Hematopoietic multipotent progenitor cell treated with erythropoietin and hydrocortisone succinate and interleukin-3 and kit ligand, for 6 days (in vitro differentiated cells): Measurements from ENCODE around the gene RNF187.

Experiments used
- DNase-seq: peaks from one replicate; pipeline ENCODE4 v3.0.0-alpha.2; 2015

The RNF187 gene

DNA sequence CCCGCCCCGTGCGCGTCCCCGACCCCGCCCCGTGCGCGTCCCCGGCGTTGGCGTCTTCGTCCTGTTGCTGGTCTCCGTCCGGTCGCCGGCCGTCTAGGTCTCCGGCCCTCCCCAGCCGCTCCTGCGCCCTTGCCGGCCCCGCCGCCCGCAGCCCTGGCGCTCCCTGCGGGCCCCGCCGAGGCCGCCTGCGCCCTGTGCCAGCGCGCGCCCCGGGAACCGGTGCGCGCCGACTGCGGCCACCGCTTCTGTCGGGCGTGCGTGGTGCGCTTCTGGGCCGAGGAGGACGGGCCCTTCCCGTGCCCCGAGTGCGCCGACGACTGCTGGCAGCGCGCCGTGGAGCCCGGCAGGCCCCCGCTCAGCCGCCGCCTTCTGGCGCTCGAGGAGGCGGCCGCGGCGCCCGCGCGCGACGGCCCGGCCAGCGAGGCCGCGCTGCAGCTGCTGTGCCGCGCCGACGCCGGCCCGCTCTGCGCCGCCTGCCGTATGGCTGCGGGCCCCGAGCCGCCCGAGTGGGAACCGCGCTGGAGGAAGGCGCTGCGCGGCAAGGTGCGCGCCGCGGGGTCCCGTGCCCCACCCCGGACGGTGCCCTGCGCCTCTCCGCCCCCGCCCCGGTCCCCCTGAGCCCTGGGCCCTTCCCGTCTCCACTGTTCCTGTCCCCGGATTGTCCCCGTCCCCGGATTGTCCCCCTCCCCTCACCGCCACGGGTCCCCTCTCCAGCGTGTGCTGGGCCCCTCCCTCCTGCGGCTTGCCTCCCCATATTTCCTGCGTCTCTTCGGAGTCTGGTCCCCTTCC is at the start of gene RNF187:
Gene RNF187, plus strand, starts transcription at position 47 of the 789 bp plus-strand sequence.
- peak; percentile 42 for DNase-seq

DNA sequence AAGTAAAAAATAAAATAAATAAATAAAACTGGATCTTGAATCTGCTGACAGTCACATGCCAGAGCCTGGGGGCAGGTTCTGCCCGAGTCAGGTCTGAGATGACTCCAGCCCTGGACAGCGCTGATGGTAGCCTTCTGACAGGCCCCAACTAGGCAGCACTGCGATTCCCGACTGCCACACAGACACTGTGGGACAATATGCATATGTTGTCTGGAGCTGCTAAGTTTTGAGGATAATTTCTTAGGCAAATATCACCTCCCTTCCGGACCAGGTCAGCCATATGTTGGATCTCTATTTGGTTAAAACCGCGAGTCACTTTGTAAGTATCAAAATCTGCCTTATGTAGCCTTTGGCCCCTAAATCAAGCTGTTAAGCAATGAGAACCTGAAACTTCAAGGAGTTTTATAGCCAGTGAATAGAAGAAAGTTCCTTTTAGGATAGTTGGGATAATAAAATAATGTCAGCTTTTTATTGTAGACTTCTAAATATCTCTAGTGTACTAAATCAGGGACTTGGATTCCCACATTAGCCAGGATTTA is 49.7 kb upstream of the RNF187 start:
- no peak for DNase-seq

DNA sequence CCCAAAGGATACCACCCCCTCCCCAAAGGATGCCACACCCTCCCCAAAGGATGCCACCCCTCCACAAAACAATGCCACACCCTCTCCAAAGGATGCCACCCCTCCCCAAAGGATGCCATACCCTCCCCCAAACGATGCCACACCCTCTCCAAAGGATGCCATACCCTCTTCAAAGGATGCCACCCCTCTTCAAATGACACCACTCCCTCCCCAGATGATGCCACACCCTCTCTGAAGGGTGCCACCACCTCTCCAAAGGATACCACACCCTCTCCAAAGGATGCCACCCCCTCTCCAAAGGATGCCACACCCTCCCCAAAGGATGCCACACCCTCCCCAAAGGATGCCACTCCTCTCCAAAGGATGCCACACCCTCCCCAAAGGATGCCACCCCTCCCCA is 48.9 kb upstream of the RNF187 start:
- peak; percentile 72 for DNase-seq

DNA sequence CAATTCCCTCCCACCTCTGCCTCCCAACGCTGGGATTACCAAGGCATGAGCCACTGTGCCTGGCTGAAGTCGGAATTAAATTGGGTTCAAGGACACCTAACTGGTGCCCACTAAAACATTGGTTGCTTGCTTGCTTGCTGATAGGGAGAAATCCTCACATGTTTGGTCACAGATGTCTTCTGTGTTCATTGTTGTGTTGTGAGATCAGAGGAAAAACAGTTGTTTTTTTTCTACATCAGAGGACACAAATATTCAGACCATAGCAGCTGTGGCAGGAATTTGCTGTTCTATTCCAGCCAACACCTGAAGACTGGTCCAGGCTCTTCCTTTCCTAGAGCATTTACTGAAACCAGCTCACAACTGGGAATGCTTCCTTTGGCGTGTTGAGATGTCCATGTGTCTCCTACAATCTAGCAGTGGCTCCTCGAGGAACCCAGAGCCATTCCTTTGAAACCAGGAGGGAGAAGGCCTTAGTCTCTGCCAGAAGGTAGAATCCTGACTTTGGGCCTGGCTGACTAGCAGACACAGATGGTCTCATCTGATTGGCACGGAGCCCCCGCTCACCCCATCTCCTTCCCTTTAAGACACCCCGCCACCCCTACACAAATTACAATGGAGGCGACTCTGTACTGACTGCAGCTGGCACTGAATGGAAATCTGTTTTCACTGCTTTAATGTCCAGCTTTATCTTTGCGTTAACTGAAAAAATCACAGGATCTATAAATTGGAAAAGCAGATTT is 46.3 kb upstream of the RNF187 start:
- DNase-seq: no peak

DNA sequence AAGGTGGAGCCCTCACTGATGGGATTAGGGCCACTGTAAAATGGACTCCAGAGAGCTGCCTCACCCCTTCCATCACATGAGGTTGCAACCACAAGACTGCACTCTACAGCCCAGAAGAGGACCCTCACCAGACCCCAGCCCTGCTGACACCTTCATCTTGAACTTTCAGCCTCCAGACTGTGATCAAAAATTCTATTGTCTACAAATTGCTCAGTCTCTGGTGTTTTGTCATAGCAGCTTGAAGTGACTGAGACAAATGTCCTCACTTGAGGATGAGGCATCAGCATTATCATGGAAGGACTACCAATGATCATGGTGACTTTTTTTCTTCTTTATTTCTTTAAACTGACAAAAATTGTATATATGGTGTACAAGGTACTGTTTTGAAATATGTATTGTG is 43.8 kb upstream of the RNF187 start:
- no peak for DNase-seq

DNA sequence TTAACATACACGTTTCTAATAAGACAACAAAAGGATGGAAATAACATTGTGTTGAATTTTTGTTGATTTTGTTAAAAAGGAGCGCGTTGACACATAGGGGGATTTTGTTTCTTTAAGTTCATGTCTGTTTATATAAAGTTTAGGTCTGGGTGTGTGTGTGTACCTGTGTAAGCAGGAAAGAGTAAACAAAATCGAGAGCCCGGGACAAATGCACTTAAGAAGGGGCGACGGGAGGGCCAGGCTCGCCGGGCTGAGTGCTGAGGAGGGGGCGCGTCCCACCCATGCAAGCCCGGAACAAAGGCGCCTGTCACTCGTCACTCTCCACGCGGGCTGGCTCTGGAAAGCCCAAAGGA is 41.7 kb upstream of the RNF187 start:
- no peak for DNase-seq

DNA sequence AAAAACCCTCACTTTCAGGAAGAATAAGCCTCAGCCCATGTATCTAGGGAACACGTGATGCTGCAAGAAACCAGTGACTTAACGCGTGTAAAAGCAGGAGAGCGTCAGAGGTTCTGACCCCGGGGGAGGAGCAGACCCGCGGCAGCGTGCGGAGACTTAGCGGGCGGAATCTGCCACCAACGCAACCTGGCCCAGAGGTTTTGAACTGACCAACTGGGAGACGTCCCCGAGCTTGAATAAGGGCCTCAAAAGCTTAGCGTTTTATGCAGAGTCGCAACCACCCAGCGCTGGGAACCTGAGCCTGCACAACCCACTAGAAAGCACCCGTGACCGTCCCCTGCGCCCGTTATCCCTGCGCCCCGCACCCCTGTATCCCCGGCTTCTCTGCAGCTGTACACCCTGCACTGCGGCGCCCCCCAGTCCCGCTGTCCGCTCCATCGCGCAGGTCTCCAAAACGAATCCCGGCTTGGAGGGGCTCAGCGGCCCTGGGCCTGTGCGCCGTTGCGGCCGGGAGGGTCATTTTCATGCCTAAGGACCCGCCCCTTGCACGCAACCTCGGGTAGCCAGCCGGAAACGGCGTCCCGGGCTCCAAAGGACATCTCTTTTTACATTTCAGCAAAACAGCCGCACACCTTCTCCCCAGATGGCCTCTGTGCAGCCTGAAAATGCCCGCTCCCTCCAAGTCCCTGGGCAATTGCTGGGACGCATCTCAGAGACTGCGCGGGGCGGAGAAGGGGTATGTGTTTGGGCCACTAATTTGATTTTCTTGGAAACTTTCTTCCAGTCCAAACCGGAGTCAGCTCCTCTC is 41.1 kb upstream of the RNF187 start:
- peak; percentile 76 for DNase-seq

DNA sequence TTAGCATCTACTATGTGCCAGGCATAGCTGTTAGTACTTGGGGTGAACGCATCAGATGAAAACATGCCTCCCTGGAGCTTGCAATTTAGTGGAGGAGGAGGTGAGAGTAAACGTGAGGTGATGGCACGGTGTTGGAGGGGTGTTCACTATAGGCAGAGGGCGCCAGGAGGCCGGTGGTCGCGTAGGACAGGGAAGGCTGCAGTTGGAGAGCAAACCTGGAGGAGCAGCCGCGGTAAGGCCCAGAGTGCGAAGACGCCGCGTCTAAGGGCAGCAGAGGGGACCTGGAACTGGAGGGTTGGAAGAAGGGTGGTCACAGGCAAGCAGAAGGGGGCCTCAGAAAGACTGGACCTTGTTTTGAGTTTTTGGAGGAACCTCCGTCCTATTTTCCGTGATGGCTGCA is 40.3 kb upstream of the RNF187 start:
- DNase-seq: no peak

DNA sequence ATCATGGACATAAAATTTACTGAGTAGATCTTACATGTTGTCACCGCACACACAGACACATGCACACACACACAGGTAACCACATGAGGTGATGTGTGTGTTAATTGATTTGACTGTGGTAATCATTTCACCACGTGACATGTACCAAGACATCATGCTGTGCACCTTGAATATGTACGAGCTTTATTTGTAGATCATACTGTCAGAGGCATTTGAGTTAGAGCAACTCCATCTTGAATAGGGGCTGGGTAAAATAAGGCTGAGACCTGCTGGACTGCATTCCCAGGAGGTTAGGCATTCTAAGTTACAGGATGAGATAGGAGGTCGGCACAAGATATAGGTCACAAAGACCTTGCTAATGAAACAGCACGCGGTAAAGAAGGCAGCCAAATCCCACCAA is 38.8 kb upstream of the RNF187 start:
- no peak for DNase-seq

DNA sequence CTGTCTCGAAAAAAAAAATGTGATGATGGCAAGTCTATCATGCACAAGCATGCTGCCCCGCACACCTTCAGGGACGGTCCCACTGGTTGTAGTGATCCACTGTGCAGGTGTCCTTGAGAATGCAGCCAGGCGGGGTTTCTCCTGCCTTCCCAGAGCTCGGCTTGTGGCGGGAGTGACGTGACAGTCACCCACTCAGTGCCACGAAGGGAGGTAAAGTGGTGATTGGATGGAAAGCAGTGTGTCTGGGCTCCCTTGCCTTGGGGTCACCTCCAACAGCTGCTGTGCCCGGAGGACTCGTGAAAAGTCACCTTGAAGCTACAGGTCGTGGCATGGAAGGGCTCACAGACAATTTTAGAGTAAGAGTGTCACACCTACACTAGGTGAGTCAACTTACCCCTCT is 37.0 kb upstream of the RNF187 start:
- DNase-seq: no peak

DNA sequence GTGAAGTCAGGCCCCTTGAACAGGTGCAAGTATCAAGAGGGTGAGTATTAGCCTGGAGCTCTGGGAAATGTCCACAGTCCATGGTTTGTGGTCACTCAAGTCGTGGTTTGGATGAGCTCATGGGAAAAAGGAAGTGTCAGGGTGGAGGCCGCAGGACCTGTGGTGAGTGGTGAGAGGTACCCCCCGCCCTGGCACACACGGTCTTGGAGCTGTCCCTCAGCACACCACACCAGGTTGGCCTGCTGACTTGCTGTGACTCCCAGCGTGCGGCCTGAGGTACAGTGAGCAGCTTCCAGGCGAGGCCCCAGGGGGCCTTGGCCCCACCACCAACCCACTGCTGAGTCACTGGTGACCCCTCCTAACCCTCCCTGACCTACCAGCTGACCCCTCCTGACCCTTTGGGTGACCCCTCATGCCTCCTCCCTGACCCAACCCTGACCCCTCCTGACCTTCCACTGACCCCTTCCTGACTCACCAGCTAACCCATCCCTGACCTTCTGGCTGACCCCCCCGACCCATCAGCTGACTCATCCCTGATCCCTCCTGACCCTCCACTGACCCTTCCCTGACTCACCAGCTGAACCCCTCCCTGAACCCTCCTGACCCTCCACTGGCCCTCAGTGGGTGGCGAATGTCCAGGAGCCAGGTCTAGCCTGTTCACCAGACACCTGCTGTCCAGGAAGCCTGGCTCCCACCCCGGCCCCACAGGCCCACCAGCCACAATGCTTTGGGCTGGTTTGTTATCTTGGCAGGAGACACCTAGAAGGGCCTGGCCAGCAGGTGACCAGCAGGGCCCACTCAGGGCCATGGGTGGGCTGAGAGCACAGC is 34.8 kb upstream of the RNF187 start:
- DNase-seq: no peak

DNA sequence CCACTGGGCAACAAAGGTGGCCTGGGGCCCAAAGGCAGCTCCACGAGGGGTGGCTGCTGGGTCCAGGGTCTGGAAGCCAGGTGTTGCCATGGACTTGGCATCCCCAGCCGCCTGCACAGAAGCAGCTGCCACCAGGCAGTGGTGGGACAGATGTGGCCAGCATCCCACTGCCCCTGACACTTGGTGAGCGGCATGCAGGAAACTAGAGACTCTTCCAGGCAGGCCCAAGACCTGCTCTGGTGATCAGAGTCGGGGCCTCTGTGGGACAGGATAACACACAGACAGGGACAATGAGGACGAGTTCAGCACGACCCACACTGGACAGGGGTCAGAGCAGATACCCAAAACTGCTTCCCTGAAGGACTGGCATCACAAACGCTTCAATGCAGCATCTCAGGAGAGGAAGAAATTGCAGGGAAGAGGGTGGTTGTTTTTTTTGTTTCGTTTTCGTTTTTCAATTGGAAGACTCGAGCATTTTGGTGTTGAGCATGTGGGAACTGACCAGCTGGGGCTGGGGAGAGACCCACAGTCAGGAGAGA is 34.1 kb upstream of the RNF187 start:
- no peak for DNase-seq

DNA sequence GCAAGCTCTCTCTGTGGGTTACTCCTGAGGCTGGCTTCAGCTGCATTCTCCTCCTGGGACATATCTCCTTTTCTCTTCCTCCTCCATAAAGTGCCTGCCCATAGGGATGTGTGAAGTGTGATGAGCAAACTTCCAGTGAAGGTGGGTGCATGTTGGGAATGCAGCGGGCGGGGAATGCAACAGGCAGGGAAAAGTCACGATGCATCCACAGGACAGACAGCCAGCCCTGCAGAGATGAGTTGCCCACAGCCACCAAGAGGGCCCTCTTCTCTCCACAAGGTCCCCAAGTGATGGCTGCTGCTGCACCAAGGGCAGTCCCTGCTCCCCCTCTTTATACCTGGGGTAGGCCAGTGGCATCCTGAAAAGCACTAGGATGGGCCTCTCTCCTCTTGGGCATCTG is 33.6 kb upstream of the RNF187 start:
- DNase-seq: no peak

DNA sequence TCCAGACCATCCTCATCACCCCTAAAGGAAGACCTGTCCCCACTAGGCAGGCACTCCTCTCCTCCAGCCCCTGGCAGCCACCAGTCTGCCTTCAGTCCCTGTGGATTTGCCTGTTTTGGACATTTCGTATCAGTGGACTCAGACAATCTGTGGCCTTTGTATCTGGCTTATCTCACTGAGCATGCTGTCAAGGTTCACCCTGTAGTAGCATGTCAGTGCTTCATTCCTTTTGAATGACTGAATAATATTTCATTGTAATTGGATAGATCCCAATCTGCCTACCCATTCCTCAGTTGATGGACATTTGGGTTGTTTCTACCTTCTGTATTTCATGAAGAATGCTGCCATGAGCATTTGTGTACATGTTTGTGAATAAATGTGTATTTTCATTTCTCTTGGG is 32.9 kb upstream of the RNF187 start:
- DNase-seq: no peak

DNA sequence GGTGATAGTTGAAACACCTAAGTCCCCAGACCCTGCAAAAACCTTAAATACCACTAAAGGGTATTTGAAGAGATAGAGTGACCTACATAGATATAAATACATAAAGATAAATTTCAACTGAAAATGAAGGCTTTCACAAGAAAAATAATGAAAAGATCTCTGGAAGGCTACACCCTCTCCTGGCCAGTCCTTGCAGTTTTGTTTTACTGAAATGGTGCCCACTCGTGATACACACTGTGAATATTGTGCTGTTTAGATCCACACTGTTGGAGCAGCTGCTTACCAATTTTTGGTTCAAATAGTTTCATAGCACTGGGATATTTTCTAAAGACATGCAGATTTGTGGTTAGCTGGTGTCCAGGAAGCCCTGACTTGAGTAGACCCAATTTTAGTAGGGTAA is 31.5 kb upstream of the RNF187 start:
- DNase-seq: peak; percentile 69

DNA sequence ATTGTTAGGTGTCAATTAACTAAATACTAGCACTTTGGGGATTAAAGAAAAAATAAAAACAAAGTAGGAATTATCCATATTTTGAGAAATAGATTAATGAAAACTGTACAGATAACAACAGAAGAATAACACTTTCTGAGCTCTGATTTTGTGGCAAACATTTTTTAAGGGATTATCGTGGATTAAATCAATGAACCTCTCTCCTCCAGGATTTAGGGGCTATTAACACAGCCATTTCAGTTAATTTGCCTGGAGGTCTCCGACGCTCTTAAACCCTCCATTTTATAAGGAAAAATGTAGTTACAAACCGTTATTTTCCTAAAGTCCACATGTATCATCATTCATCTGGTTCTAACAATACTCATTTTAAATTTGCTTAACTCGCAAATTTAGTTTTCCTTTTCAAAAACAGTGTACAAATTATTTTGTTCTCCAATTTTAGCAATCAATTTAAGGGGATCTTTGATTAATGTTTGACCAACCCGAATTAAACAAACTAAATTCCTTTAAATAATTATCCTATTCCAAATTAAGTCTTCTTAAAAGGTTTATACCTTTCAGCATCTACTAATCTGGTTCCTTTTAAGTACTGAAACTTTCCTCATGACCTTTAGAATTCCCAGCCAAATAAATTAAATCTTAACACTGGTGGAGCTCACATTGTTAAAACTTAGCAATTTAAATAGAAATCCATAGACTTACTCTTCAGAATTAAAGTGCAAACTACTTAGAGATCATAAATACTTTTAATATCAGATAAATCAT is 30.7 kb upstream of the RNF187 start:
- no peak for DNase-seq

DNA sequence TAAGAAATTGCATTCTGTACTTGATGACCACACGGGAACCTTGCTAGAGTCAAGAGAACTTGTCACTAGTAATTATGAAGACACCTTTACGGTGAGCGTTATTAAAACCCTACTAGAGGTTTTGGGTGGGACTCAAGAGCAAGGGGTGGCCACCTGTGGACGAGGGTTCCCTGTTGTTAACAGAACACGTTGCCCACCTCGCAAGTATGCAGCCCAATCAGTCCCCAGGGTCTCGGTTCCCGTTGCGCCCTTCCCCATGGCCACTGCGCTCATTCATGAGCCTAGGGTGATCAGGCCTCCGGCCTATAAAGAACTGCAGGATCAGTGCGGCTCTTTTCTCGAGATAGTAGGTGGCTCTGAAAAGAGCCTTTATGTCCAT is 30.2 kb upstream of the RNF187 start:
- no peak for DNase-seq

DNA sequence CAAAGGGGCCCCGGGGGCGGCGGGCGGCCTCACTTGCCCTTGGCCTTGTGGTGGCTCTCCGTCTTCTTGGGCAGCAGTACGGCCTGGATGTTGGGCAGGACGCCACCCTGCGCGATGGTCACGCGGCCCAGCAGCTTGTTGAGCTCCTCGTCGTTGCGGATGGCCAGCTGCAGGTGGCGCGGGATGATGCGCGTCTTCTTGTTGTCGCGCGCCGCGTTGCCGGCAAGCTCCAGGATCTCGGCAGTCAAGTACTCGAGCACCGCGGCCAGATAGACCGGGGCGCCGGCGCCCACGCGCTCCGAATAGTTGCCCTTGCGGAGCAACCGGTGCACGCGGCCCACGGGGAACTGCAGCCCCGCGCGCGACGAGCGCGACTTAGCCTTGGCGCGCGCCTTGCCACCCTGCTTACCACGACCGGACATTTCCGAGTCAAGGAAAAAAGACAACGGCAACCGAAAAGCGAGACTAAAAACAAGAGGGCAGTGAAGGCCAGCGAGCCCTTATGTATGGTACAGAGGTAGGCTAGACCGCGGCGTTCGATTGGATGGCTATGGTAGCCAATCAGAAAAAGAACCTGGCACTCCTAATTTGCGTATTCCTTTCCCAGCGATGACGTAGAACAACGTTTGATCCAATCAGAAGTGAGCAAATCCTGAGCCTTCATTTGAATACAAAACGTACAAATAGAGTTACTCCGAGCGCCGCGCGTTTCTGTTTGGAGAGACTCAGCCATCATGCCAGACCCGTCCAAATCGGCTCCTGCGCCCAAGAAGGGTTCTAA is 29.6 kb upstream of the RNF187 start:
- peak; percentile 100 for DNase-seq

DNA sequence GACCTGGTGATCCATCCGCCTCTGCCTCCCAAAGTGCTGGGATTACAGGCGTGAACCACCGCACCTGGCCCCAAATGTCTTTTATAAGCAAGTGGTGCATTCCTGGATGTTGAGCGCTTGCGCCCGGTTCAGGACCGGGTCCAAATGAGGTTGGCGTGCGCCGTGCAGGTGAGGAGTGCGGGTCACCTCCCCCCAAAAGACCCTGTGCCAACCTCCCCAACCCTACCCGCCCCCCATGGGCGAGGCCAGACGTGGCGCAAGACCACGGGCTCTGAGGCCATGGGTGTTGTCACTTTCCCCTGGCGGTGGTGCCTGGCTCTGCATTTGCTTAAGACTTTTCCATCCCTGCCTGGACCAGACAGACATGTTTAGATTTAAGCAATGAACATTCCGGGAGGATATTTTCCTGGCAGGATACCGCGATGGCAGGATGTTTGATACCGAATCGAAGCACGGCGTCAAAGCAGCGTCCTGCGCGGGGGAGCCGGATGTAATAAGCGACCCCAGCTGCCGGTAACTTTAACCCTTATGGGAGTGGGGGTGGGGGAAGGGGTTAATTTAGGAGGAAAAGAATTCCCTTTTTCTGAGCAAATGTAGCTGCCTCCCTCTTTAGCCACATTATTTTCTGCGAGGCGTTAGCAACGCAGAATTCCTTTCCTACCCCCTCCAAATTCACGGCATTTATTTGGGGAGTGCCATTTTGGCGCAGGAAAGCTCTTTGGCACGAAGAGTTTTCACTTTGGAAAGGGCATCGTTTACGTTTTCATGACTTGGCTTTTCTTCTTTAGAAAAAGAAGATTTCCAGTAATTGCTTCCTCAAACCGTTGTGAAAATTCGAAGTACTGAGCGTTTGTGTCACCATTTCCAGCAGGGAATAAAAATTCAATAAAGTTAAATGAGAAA is 27.8 kb upstream of the RNF187 start:
- DNase-seq: peak; percentile 92

DNA sequence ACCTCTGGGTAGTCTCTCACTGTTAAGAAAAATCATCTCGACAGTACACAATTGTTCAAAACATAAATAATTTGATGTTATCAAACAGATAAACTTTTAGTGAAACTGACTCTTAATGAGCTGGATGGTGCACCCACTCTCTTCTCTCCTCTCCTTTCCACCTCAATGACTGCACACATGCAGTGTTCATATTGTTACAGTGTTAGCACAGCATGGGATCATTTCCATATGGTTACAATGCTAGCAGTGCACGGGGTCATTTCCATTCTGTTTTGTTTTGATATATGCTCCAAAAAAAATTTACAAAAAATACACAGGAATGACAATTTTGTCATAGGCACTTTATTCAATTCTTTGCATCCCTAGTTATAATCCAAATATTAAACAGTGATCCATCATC is 26.4 kb upstream of the RNF187 start:
- DNase-seq: no peak
